Measurements from ENCODE around the gene IGF2BP3. TPM values are rescaled to one million over a fixed set of nuclear protein-coding genes. Genes with fewer than 3 reads are reported as not detected.

The IGF2BP3 gene
- total and polyA plus RNA-seq, 4 donors, result 0.18 to 60.2 (median 1.5) TPM

- WGBS, 2 donors, result 12 to 18% methylated on average over 16 of the region's 16 CpGs
- Histone ChIP-seq H3K4me3 (no peak overlapping the region), H3K27me3 (ENCODE audit: control insufficient read depth in 3 of 3, insufficient read depth in 3 of 3, low read length in 2 of 3) (peaks cover 0 to 17% (median 0%) of the 10 kb centered on the region in 3 donors), H3K4me1 (ENCODE audit: control insufficient read depth in 5 of 5, insufficient read depth in 5 of 5, low read length in 5 of 5) (peaks cover 4 to 37% (median 12%) of the 10 kb centered on the region in 5 donors), H3K9ac (ENCODE audit: insufficient read depth in 1 of 2, low read length in 2 of 2) (peak overlapping the region; percentile 53 to 67), H3K27ac (ENCODE audit: low read depth in 1 of 2, low read length in 1 of 2) (no peak overlapping the region), H3K36me3 (ENCODE audit: control insufficient read depth in 4 of 4, insufficient read depth in 4 of 4, low read length in 4 of 4) (peaks cover 0 to 4% (median 0%) of the 10 kb centered on the region in 4 donors), H3K9me3 (ENCODE audit: control insufficient read depth in 4 of 4, insufficient read depth in 3 of 4, low read length in 3 of 4) (peaks cover 0 to 10% (median 0%) of the 10 kb centered on the region in 4 donors)
- ATAC-seq (ENCODE audit: insufficient read depth, low FRiP score) (no peak), DNase-seq (peak; percentile 41 to 81 (median 75))
- TF ChIP-seq CTCF (IDR thresholded peaks at IDR 0.05; ENCODE audit: control extremely low read depth, extremely low read depth), result no peak
These were observed 2.9 kb upstream of the IGF2BP3 start for GRCh38 chr7:23472956-23473843.

GRCh38 chr7:23472556-23472955, 2.3 kb upstream of the IGF2BP3 start:
- DNase-seq (no peak), ATAC-seq (ENCODE audit: insufficient read depth, low FRiP score) (no peak)
- no peak overlapping the region for H3K4me3 ChIP-seq
- no peak overlapping the region for H3K27ac ChIP-seq (ENCODE audit: low read depth in 1 of 2, low read length in 1 of 2)
- no peak for TF ChIP-seq CTCF (IDR thresholded peaks at IDR 0.05; ENCODE audit: control extremely low read depth, extremely low read depth)
- peaks cover 4 to 37% (median 13%) of the 10 kb centered on the region in 5 donors for H3K4me1 ChIP-seq (ENCODE audit: control insufficient read depth in 5 of 5, insufficient read depth in 5 of 5, low read length in 5 of 5)
- peaks cover 0 to 10% (median 0%) of the 10 kb centered on the region in 4 donors for H3K36me3 ChIP-seq (ENCODE audit: control insufficient read depth in 4 of 4, insufficient read depth in 4 of 4, low read length in 4 of 4)
- H3K9me3 ChIP-seq (ENCODE audit: control insufficient read depth in 4 of 4, insufficient read depth in 3 of 4, low read length in 3 of 4), result peaks cover 0 to 10% (median 0%) of the 10 kb centered on the region in 4 donors
- H3K27me3 ChIP-seq (ENCODE audit: control insufficient read depth in 3 of 3, insufficient read depth in 3 of 3, low read length in 2 of 3), result peaks cover 0 to 17% (median 0%) of the 10 kb centered on the region in 3 donors
- peak overlapping the region in 1 of 2 donors; percentile 94 for H3K9ac ChIP-seq (ENCODE audit: insufficient read depth in 1 of 2, low read length in 2 of 2)

GRCh38 chr7:23472046-23472445, 1.8 kb upstream of the IGF2BP3 start:
- peak in 2 of 3 donors; percentile 52 to 55 for DNase-seq
- TF ChIP-seq CTCF (IDR thresholded peaks at IDR 0.05; ENCODE audit: control extremely low read depth, extremely low read depth), result no peak
- H3K36me3 ChIP-seq (ENCODE audit: control insufficient read depth in 4 of 4, insufficient read depth in 4 of 4, low read length in 4 of 4), result peaks cover 0 to 10% (median 0%) of the 10 kb centered on the region in 4 donors
- ATAC-seq (ENCODE audit: insufficient read depth, low FRiP score), result no peak
- H3K9ac ChIP-seq (ENCODE audit: insufficient read depth in 1 of 2, low read length in 2 of 2), result peak overlapping the region; percentile 9 to 94
- H3K27ac ChIP-seq (ENCODE audit: low read depth in 1 of 2, low read length in 1 of 2), result no peak overlapping the region
- peaks cover 4 to 41% (median 15%) of the 10 kb centered on the region in 5 donors for H3K4me1 ChIP-seq (ENCODE audit: control insufficient read depth in 5 of 5, insufficient read depth in 5 of 5, low read length in 5 of 5)
- H3K4me3 ChIP-seq, result no peak overlapping the region
- peaks cover 0 to 17% (median 0%) of the 10 kb centered on the region in 3 donors for H3K27me3 ChIP-seq (ENCODE audit: control insufficient read depth in 3 of 3, insufficient read depth in 3 of 3, low read length in 2 of 3)
- WGBS, 2 donors, result 62 to 65% methylated on average over 6 of the region's 6 CpGs
- peaks cover 0 to 10% (median 0%) of the 10 kb centered on the region in 4 donors for H3K9me3 ChIP-seq (ENCODE audit: control insufficient read depth in 4 of 4, insufficient read depth in 3 of 4, low read length in 3 of 4)

Data from lung (tissue), 12 donors.